ENCODE data around the gene HOXD9.

The HOXD9 gene

GRCh38 chr2:176114930-176115625, 7.4 kb upstream of the HOXD9 start:
- ATAC-seq: no peak
- TF ChIP-seq POU6F1 (CRISPR knock-in tag; IDR thresholded peaks at IDR 0.05; ENCODE audit: borderline replicate concordance, low read depth) (no peak), ARNTL (CRISPR knock-in tag; IDR thresholded peaks at IDR 0.05; ENCODE audit: borderline replicate concordance, low read depth) (no peak), GLIS3 (CRISPR knock-in tag; IDR thresholded peaks at IDR 0.05) (no peak), ZNF70 (CRISPR knock-in tag; IDR thresholded peaks at IDR 0.05) (no peak), RARB (CRISPR knock-in tag; IDR thresholded peaks at IDR 0.05) (no peak), ZNF8 (CRISPR knock-in tag; IDR thresholded peaks at IDR 0.05) (no peak), PPARA (CRISPR knock-in tag; IDR thresholded peaks at IDR 0.05; ENCODE audit: borderline replicate concordance) (no peak), CSRNP3 (CRISPR knock-in tag; IDR thresholded peaks at IDR 0.05) (no peak), BACH2 (CRISPR knock-in tag; IDR thresholded peaks at IDR 0.05; ENCODE audit: borderline replicate concordance) (no peak), TOX (CRISPR knock-in tag; IDR thresholded peaks at IDR 0.05; ENCODE audit: borderline replicate concordance) (no peak), ESRRG (CRISPR knock-in tag; IDR thresholded peaks at IDR 0.05) (no peak)
- TF ChIP-seq, protein P1, sequence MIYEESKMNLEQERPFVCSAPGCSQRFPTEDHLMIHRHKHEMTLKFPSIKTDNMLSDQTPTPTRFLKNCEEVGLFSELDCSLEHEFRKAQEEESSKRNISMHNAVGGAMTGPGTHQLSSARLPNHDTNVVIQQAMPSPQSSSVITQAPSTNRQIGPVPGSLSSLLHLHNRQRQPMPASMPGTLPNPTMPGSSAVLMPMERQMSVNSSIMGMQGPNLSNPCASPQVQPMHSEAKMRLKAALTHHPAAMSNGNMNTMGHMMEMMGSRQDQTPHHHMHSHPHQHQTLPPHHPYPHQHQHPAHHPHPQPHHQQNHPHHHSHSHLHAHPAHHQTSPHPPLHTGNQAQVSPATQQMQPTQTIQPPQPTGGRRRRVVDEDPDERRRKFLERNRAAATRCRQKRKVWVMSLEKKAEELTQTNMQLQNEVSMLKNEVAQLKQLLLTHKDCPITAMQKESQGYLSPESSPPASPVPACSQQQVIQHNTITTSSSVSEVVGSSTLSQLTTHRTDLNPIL (CRISPR knock-in tag; IDR thresholded peaks at IDR 0.05; ENCODE audit: low read depth): no peak

DNA sequence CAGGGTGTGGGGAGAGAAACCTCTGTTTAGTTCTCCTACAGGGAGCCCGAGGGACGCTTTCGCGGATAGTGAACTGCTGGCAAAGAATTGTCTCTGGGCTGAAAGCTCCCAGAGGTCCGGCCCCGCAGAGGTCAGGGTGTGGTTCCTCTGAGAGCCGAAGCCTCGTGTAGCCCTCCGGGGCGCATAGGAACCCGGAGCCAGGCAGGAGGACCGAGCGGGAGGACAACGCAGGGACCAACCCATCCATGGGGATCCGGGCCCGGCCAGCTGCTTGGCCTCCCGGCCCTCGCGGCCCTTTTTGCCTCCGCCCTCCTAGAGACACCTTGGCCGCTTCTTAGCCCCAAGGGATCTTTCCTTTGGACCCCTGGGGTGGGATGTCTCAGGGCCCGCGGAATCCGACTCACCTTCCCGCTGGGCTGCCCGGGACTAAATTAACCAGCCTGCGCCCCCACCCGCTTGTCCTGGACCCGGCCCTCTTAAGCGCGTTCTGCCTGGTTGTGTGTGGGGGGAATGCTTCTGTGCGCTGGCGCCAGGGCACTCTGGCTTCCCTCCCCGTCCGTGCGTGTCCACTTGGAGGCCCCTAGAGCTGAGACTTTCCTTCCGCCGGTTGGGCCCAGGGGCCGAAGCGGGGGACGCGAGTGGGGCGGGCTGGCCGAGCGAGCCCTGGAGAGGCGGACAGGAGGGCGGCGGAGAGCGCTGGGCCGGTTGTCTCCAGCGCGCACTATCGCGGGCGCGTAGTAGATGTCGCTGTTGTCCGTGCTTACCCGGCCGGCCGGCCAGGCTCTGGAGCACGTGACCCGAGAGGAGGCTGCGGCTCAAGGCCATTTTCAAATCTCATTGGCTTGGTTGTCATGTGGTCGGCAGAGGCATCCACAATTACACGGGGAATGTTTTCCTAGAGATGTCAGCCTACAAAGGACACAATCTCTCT, 6.4 kb upstream of the HOXD9 start, which contains the start of gene HOXD10:
TSS of gene HOXD10 (plus strand) at position 896 of the 931 bp plus-strand sequence. CDS start 56 bp downstream, outside the sequence.
- ATAC-seq: peak; percentile 92
- TF ChIP-seq POU6F1 (CRISPR knock-in tag; IDR thresholded peaks at IDR 0.05; ENCODE audit: borderline replicate concordance, low read depth) (no peak), ZFP30 (CRISPR knock-in tag; IDR thresholded peaks at IDR 0.05) (no peak), ARNTL (CRISPR knock-in tag; IDR thresholded peaks at IDR 0.05; ENCODE audit: borderline replicate concordance, low read depth) (no peak), GLIS3 (CRISPR knock-in tag; IDR thresholded peaks at IDR 0.05) (no peak)

- ATAC-seq: peak; percentile 10
- TF ChIP-seq RARB (CRISPR knock-in tag; IDR thresholded peaks at IDR 0.05): no peak
- TF ChIP-seq ZFP30 (CRISPR knock-in tag; IDR thresholded peaks at IDR 0.05): no peak
- TF ChIP-seq SNAI2 (CRISPR knock-in tag; IDR thresholded peaks at IDR 0.05): no peak
- TF ChIP-seq ZNF70 (CRISPR knock-in tag; IDR thresholded peaks at IDR 0.05): no peak
- TF ChIP-seq TOX (CRISPR knock-in tag; IDR thresholded peaks at IDR 0.05; ENCODE audit: borderline replicate concordance): no peak
- TF ChIP-seq CSDC2 (CRISPR knock-in tag; IDR thresholded peaks at IDR 0.05): no peak
- TF ChIP-seq ISL1 (CRISPR knock-in tag; IDR thresholded peaks at IDR 0.05): no peak
- no peak for TF ChIP-seq CSRNP3 (CRISPR knock-in tag; IDR thresholded peaks at IDR 0.05)
These were observed 5.2 kb upstream of the HOXD9 start for GRCh38 chr2:176117162-176117822.
